Trophoblast cell (in vitro differentiated cells and primary cell): ENCODE results near the gene NTM.

Experiments
- DNase-seq, 2 donors: peaks; one replicate each; pipeline ENCODE4 v3.0.0-alpha.2; 2016
- H2AFZ ChIP-seq: 2 replicates; pipeline ENCODE4 v1.6.1; 2013; ENCODE audit warnings: low read length, moderate library complexity, mild to moderate bottlenecking; ENCODE audit not compliant: insufficient read depth, poor library complexity
- H2AK5ac ChIP-seq: 2 replicates; pipeline ENCODE4 v1.6.1; 2013; ENCODE audit warnings: mild to moderate bottlenecking, low read length
- H2BK120ac ChIP-seq: 2 replicates; pipeline ENCODE4 v1.6.1; 2013; ENCODE audit warnings: low read length, mild to moderate bottlenecking, moderate library complexity; ENCODE audit not compliant: insufficient read depth, poor library complexity
- H2BK12ac ChIP-seq: 2 replicates; pipeline ENCODE4 v1.6.1; 2013; ENCODE audit warnings: mild to moderate bottlenecking, low read length, moderate library complexity
- H2BK5ac ChIP-seq: 2 replicates; pipeline ENCODE4 v1.6.1; 2013; ENCODE audit warnings: low read length, low read depth, moderate library complexity, mild to moderate bottlenecking; ENCODE audit not compliant: poor library complexity
- H3K14ac ChIP-seq: 2 replicates; pipeline ENCODE4 v1.6.1; 2013; ENCODE audit warnings: mild to moderate bottlenecking, low read length
- H3K18ac ChIP-seq: 2 replicates; pipeline ENCODE4 v1.6.1; 2013; ENCODE audit warnings: mild to moderate bottlenecking, low read length
- H3K23ac ChIP-seq: 2 replicates; pipeline ENCODE4 v1.6.1; 2013; ENCODE audit warnings: low read length
- H3K27ac ChIP-seq: 2 replicates; pipeline ENCODE4 v1.5.1; 2013; ENCODE audit warnings: low read depth, mild to moderate bottlenecking, inconsistent platforms, low read length, moderate library complexity
- H3K27me3 ChIP-seq: 2 replicates; pipeline ENCODE4 v1.6.1; 2013; ENCODE audit warnings: inconsistent platforms, mild to moderate bottlenecking, low read length, moderate library complexity; ENCODE audit not compliant: insufficient read depth
- H3K36me3 ChIP-seq, 2 experiments: 1 replicate in 1 of 2; 2 replicates in 1 of 2; pipeline ENCODE4 v1.6.1; 2013; ENCODE audit warnings: low read length in 2 of 2, mild to moderate bottlenecking in 2 of 2, moderate library complexity in 1 of 2; ENCODE audit not compliant: insufficient read depth in 2 of 2, control insufficient read depth in 1 of 2
- H3K4ac ChIP-seq: 2 replicates; pipeline ENCODE4 v1.6.1; 2013; ENCODE audit warnings: low read depth, mild to moderate bottlenecking, low read length, moderate library complexity
- H3K4me1 ChIP-seq, 2 experiments: 1 replicate in 1 of 2; 2 replicates in 1 of 2; pipeline ENCODE4 v1.6.1; 2013; ENCODE audit warnings: low read length in 2 of 2, mild to moderate bottlenecking in 2 of 2, moderate library complexity in 1 of 2; ENCODE audit not compliant: insufficient read depth in 2 of 2, control insufficient read depth in 1 of 2
- H3K4me2 ChIP-seq: 2 replicates; pipeline ENCODE4 v1.6.1; 2013; ENCODE audit warnings: inconsistent platforms, mild to moderate bottlenecking, low read length, moderate library complexity
- H3K4me3 ChIP-seq: 2 replicates; pipeline ENCODE4 v1.5.1; 2013; ENCODE audit warnings: mild to moderate bottlenecking, low read depth, low read length, inconsistent platforms
- H3K79me1 ChIP-seq: one replicate; pipeline ENCODE4 v1.6.1; 2013; ENCODE audit warnings: low read length
- H3K79me2 ChIP-seq: 2 replicates; pipeline ENCODE4 v1.6.1; 2013; ENCODE audit warnings: low read length, mild to moderate bottlenecking; ENCODE audit not compliant: control insufficient read depth, insufficient read depth, poor library complexity
- H3K9ac ChIP-seq: 2 replicates; pipeline ENCODE4 v1.6.1; 2013; ENCODE audit warnings: mild to moderate bottlenecking, low read length
- H3K9me3 ChIP-seq: 2 replicates; pipeline ENCODE4 v1.6.1; 2013; ENCODE audit warnings: low read depth, mild to moderate bottlenecking, control low read depth, inconsistent platforms, low read length; ENCODE audit not compliant: insufficient read depth
- H4K12ac ChIP-seq: 2 replicates; pipeline ENCODE4 v1.6.1; 2013; ENCODE audit warnings: low read depth, mild to moderate bottlenecking, low read length, moderate library complexity
- H4K8ac ChIP-seq: 2 replicates; pipeline ENCODE4 v1.6.1; 2013; ENCODE audit warnings: low read depth, mild to moderate bottlenecking, low read length, moderate library complexity
- H4K91ac ChIP-seq: one replicate; pipeline ENCODE4 v1.6.1; 2013; ENCODE audit warnings: low read depth, mild to moderate bottlenecking, low read length, moderate library complexity
- WGBS: extraction: QIAGEN DNeasy Blood & Tissue Kit; methylation state at CpG from one replicate; pipeline ENCODE4 v1.1.7; 2013; ENCODE audit warnings: missing lambda C conversion rate; ENCODE audit not compliant: insufficient read length, insufficient coverage; ENCODE audit errors: extremely low coverage; 5-methylcytosine and 5-hydroxymethylcytosine counted together

Gene NTM

DNA sequence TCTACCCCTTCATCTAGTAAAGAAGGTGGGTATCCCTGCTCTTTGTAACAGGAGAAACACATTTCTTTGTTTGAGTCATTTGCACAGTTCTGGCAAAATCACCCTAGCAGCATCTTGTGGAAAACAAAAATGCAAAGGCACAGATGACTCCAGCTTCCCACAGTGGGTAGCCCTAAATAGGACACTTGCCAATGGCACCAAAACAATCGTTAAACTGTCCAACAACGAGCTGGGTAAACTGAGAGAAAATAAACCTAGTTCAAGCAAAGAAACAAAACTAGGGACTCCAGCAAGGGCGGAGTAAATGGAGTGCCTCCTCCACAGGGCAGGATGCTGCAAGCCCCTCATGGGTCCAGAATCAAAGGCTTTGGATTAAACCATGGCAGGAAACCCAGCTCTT lies 239.5 kb downstream of the NTM start:
- Histone ChIP-seq H3K18ac (no peak overlapping the region), H4K91ac (no peak overlapping the region), H3K36me3 (no peaks in the 10 kb centered on the region), H4K12ac (no peak overlapping the region), H3K9ac (no peak overlapping the region), H3K79me1 (no peaks in the 10 kb centered on the region), H2BK12ac (no peak overlapping the region), H3K4me1 (no peaks in the 10 kb centered on the region), H3K9me3 (no peaks in the 10 kb centered on the region), H3K4ac (no peak overlapping the region), H2BK5ac (no peak overlapping the region), H3K23ac (no peak overlapping the region), H3K27ac (no peak overlapping the region), H3K4me3 (no peak overlapping the region), H3K4me2 (no peak overlapping the region), H2AK5ac (no peak overlapping the region), H3K79me2 (no peaks in the 10 kb centered on the region), H3K14ac (no peak overlapping the region), H3K27me3 (no peaks in the 10 kb centered on the region), H2BK120ac (no peak overlapping the region), H2AFZ (no peak overlapping the region), H4K8ac (no peak overlapping the region)
- no peak for DNase-seq
- WGBS = no CpG with 5 or more reads among the region's 3 CpGs

DNA sequence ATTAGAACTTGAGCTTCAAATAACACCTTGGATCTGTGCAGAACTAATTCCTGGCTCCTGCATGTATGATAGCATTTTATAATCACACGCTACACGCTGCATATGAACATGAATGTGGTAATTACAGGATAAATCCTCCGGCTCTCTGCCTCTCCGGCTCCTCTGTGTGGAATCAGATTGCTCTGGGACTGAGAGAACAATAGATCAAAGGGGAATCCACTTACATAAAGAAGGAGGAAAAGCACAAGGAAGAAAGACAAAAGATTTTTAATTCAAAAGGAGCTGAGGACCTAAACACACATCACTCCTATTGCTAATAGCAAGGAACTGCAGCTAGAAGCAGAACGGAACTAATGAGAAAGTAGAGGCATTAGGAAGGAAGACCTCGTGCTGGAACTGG lies 240.9 kb downstream of the NTM start:
- no CpG with 5 or more reads among the region's 6 CpGs for WGBS

DNA sequence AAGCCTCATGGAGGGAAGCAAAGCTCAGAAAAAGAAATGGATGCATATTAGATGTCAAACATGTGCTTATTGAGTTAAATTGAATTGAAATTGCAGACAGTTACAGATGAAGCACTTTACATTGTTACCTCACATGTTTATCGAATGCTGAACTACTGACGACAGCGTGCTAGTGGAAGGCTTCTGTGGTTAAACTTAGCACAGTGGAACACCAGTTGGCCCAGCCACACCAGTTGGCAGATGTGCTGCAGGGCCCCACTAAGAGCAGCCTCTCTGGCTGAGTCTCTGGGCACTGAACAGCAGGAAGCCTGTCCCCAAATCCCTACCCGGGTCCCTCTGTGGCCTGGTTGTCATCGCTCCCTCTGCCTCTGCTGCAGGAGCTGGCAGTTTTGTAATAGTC lies 242.1 kb downstream of the NTM start:
- no CpG with 5 or more reads among the region's 5 CpGs for WGBS
- no peak for DNase-seq
- Histone ChIP-seq H3K27me3 (no peaks in the 10 kb centered on the region), H3K9ac (no peak overlapping the region), H2BK120ac (no peak overlapping the region), H3K4ac (no peak overlapping the region), H3K23ac (no peak overlapping the region), H4K8ac (no peak overlapping the region), H4K91ac (no peak overlapping the region), H2AK5ac (no peak overlapping the region), H3K18ac (no peak overlapping the region), H3K4me1 (peaks cover 10 to 12% of the 10 kb centered on the region in 2 experiments), H2BK12ac (no peak overlapping the region), H3K79me1 (no peaks in the 10 kb centered on the region), H3K14ac (no peak overlapping the region), H3K27ac (no peak overlapping the region), H3K36me3 (no peaks in the 10 kb centered on the region), H3K4me2 (no peak overlapping the region), H3K79me2 (no peaks in the 10 kb centered on the region), H3K4me3 (no peak overlapping the region), H3K9me3 (no peaks in the 10 kb centered on the region), H2AFZ (no peak overlapping the region), H4K12ac (no peak overlapping the region), H2BK5ac (no peak overlapping the region)

More for the DNA sequence above, 240.9 kb downstream of the NTM start:
- no peak overlapping the region for H2BK5ac ChIP-seq
- H3K18ac ChIP-seq = no peak overlapping the region
- no peak overlapping the region for H4K91ac ChIP-seq
- H4K8ac ChIP-seq = no peak overlapping the region
- no peaks in the 10 kb centered on the region for H3K79me2 ChIP-seq
- no peak overlapping the region for H3K27ac ChIP-seq
- H2AK5ac ChIP-seq = no peak overlapping the region
- no peak overlapping the region for H3K4me3 ChIP-seq
- no peak for DNase-seq
- H3K36me3 ChIP-seq = no peaks in the 10 kb centered on the region
- no peak overlapping the region for H2BK12ac ChIP-seq
- no peak overlapping the region for H2BK120ac ChIP-seq
- no peak overlapping the region for H3K9ac ChIP-seq
- no peak overlapping the region for H4K12ac ChIP-seq
- no peak overlapping the region for H3K23ac ChIP-seq
- no peak overlapping the region for H3K4me2 ChIP-seq
- H3K27me3 ChIP-seq = no peaks in the 10 kb centered on the region
- no peak overlapping the region for H3K14ac ChIP-seq
- H3K79me1 ChIP-seq = no peaks in the 10 kb centered on the region
- H3K4ac ChIP-seq = no peak overlapping the region
- peaks cover 5 to 7% of the 10 kb centered on the region in 2 experiments for H3K4me1 ChIP-seq
- H3K9me3 ChIP-seq = no peaks in the 10 kb centered on the region
- H2AFZ ChIP-seq = no peak overlapping the region

DNA sequence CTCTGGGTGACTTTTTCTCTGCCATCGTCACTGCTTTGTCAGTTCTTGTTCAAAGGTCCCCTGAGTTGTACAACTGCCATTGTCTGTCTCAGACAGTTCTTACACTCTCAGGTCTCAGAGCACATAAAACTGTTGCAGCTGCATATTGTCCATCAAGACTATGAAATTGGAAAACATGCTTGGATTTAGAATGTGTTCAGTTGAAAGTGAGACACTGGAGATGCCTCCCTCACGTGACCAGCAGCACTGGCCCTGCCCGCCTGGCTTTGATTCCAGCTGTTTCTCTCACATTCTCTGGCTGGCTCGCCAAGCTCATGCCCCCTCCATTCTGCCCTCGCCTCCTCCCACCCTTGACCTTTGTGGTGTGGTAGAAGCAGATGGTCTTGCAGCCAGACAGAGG lies 244.2 kb downstream of the NTM start:
- Histone ChIP-seq H3K18ac (no peak overlapping the region), H2AK5ac (no peak overlapping the region), H3K4ac (no peak overlapping the region), H3K4me3 (no peak overlapping the region), H2BK120ac (no peak overlapping the region), H3K14ac (no peak overlapping the region), H3K27me3 (no peaks in the 10 kb centered on the region), H3K23ac (no peak overlapping the region), H3K9me3 (no peaks in the 10 kb centered on the region), H2BK12ac (no peak overlapping the region), H3K36me3 (no peaks in the 10 kb centered on the region), H4K12ac (no peak overlapping the region), H3K79me1 (no peaks in the 10 kb centered on the region), H3K27ac (no peak overlapping the region), H3K79me2 (no peaks in the 10 kb centered on the region), H2BK5ac (no peak overlapping the region), H4K8ac (no peak overlapping the region), H4K91ac (no peak overlapping the region), H3K4me2 (no peak overlapping the region), H2AFZ (no peak overlapping the region), H3K4me1 (peaks cover 10 to 12% of the 10 kb centered on the region in 2 experiments), H3K9ac (no peak overlapping the region)
- DNase-seq = no peak
- WGBS = no CpG with 5 or more reads among the region's 5 CpGs
